Chondrocyte (in vitro differentiated cells): ENCODE measurements around the gene RUFY1. TPM values are rescaled to one million over a fixed set of nuclear protein-coding genes. Genes with fewer than 3 reads are reported as not detected.
A peak's percentile ranks its signal among the peaks of the same experiment; 100 is the strongest.
"Not testable (repeated sequence)": the region's sequence is repeated elsewhere in the genome, so short reads cannot be mapped to it uniquely, and the experiment has no call there.

Experiments
- DNase-seq: peaks from one replicate; pipeline ENCODE4 v3.0.0; 2021; ENCODE audit warnings: mixed read lengths, low spot score
- H3K27ac Mint-ChIP-seq: one replicate; pipeline ENCODE4 v1.8.0; 2021; ENCODE audit warnings: mild to moderate bottlenecking, moderate library complexity, mixed read lengths; ENCODE audit not compliant: unreplicated experiment
- H3K27me3 Mint-ChIP-seq: 2 replicates; pipeline ENCODE4 v1.8.0; 2021; ENCODE audit warnings: low read depth, mixed read lengths
- H3K36me3 Mint-ChIP-seq: 2 replicates; pipeline ENCODE4 v1.8.0; 2021; ENCODE audit warnings: low read depth, mixed read lengths
- H3K4me1 Mint-ChIP-seq: 2 replicates; pipeline ENCODE4 v1.8.0; 2021; ENCODE audit warnings: low read depth, mild to moderate bottlenecking, mixed read lengths
- H3K4me3 Mint-ChIP-seq: one replicate; pipeline ENCODE4 v1.8.0; 2021; ENCODE audit warnings: mild to moderate bottlenecking, moderate library complexity, mixed read lengths; ENCODE audit not compliant: unreplicated experiment
- H3K9me3 Mint-ChIP-seq: 2 replicates; pipeline ENCODE4 v1.8.0; 2021; ENCODE audit warnings: low read depth, mixed read lengths
- CTCF ChIP-seq: fragments of 200-600 bp; sonication (generic); IDR thresholded peaks from 2 replicates; pipeline ENCODE4 v1.5.0; 2021; ENCODE audit warnings: antibody characterized with exemption, mild to moderate bottlenecking, moderate library complexity
- long read RNA-seq: library from polyadenylated mRNA; stranded (forward); transcript quantifications from one replicate; pipeline ENCODE4 v2.0.0, GENCODE V29; 2021
- total RNA-seq: library from RNA; stranded (reverse); gene quantifications from 3 replicates; pipeline ENCODE4 v1.2.1, GENCODE V29; 2021

Gene RUFY1
- total RNA-seq = 34.4 to 43.1 TPM (median 36.9 TPM) in 3 replicates
- long read RNA-seq, transcript RUFY1-202 (18 exons, 2,454 nt) = minor isoform, 5 of 94 reads
- long read RNA-seq, transcript RUFY1-201 (18 exons, 2,646 nt) = major isoform, 56 of 94 reads
- long read RNA-seq, transcript RUFY1-204 (17 exons, 2,642 nt) = minor isoform, 14 of 94 reads
- long read RNA-seq, partial matches to known transcripts = 6 of 94 reads
- long read RNA-seq, other reads (novel, unspliced or antisense) = 13 of 94 reads

- Mint-ChIP-seq H3K4me1 (peaks cover 45% of the 10 kb centered on the region), H3K36me3 (no peaks in the 10 kb centered on the region), H3K27me3 (no peaks in the 10 kb centered on the region), H3K27ac (peak within 1 kb of the TSS; percentile 99), H3K9me3 (no peaks in the 10 kb centered on the region), H3K4me3 (peak within 1 kb of the TSS; percentile 94)
- DNase-seq = no peak
- TF ChIP-seq CTCF = no peak
Observed at GRCh38 chr5:179550511-179551342, at the start of gene RUFY1. RUFY1 (plus strand) TSS chr5:179550554; CDS start chr5:179550570, 16 bp downstream.

GRCh38 chr5:179501997-179502396, 48.4 kb upstream of the RUFY1 start:
- H3K36me3 Mint-ChIP-seq, H3K9me3 Mint-ChIP-seq: not testable (repeated sequence)

GRCh38 chr5:179502420-179502819, 47.9 kb upstream of the RUFY1 start:
- not testable (repeated sequence) for H3K4me3 Mint-ChIP-seq, H3K4me1 Mint-ChIP-seq, H3K27ac Mint-ChIP-seq, H3K9me3 Mint-ChIP-seq, DNase-seq, H3K36me3 Mint-ChIP-seq, H3K27me3 Mint-ChIP-seq

More at GRCh38 chr5:179501997-179502396, 48.4 kb upstream of the RUFY1 start:
- not testable (repeated sequence) for H3K27ac Mint-ChIP-seq, DNase-seq, H3K4me3 Mint-ChIP-seq, H3K4me1 Mint-ChIP-seq, H3K27me3 Mint-ChIP-seq

- Mint-ChIP-seq H3K4me1 (no peaks in the 10 kb centered on the region), H3K36me3 (no peaks in the 10 kb centered on the region), H3K27me3 (no peaks in the 10 kb centered on the region), H3K4me3 (no peak overlapping the region), H3K9me3 (no peaks in the 10 kb centered on the region), H3K27ac (no peak overlapping the region)
- TF ChIP-seq CTCF = no peak
- DNase-seq = no peak
Observed at GRCh38 chr5:179504191-179504590, 46.2 kb upstream of the RUFY1 start.

GRCh38 chr5:179504600-179505396, 45.6 kb upstream of the RUFY1 start:
- TF ChIP-seq CTCF = no peak
- no peaks in the 10 kb centered on the region for H3K27me3 Mint-ChIP-seq
- no peak overlapping the region for H3K4me3 Mint-ChIP-seq
- H3K36me3 Mint-ChIP-seq = no peaks in the 10 kb centered on the region
- no peaks in the 10 kb centered on the region for H3K4me1 Mint-ChIP-seq
- no peak overlapping the region for H3K27ac Mint-ChIP-seq
- H3K9me3 Mint-ChIP-seq = no peaks in the 10 kb centered on the region
- no peak for DNase-seq
